ENCODE data around the gene HEBP2. TPM values are rescaled to one million over a fixed set of nuclear protein-coding genes. Genes with fewer than 3 reads are reported as not detected.

Gene HEBP2
- total RNA-seq, 4 donors from 2014 or later: 71.1 to 105 (median 77.8) TPM

GRCh38 chr6:138456401-138456790, 52.4 kb downstream of the HEBP2 start:
- Histone ChIP-seq H3K9me3 (no peaks in the 10 kb centered on the region), H3K4me1 (no peaks in the 10 kb centered on the region), H3K27me3 (no peaks in the 10 kb centered on the region), H3K36me3 (no peaks in the 10 kb centered on the region), H3K27ac (no peak overlapping the region), H3K4me3 (no peak overlapping the region)
- no peak for ATAC-seq
- TF ChIP-seq POLR2AphosphoS5 (IDR thresholded peaks at IDR 0.05): no peak
- TF ChIP-seq, protein P1, sequence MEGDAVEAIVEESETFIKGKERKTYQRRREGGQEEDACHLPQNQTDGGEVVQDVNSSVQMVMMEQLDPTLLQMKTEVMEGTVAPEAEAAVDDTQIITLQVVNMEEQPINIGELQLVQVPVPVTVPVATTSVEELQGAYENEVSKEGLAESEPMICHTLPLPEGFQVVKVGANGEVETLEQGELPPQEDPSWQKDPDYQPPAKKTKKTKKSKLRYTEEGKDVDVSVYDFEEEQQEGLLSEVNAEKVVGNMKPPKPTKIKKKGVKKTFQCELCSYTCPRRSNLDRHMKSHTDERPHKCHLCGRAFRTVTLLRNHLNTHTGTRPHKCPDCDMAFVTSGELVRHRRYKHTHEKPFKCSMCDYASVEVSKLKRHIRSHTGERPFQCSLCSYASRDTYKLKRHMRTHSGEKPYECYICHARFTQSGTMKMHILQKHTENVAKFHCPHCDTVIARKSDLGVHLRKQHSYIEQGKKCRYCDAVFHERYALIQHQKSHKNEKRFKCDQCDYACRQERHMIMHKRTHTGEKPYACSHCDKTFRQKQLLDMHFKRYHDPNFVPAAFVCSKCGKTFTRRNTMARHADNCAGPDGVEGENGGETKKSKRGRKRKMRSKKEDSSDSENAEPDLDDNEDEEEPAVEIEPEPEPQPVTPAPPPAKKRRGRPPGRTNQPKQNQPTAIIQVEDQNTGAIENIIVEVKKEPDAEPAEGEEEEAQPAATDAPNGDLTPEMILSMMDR (IDR thresholded peaks at IDR 0.05): no peak
- no peak for TF ChIP-seq EP300 (IDR thresholded peaks at IDR 0.05)
- no peak for TF ChIP-seq POLR2A (IDR thresholded peaks at IDR 0.05)
- 55 to 70% methylated on average over 6 of the region's 6 CpGs for WGBS, 2 donors (ENCODE audit: low coverage in 1 of 2)

GRCh38 chr6:138461647-138462046, 57.6 kb downstream of the HEBP2 start:
- TF ChIP-seq POLR2A (IDR thresholded peaks at IDR 0.05) (no peak), POLR2AphosphoS5 (IDR thresholded peaks at IDR 0.05) (no peak), EP300 (IDR thresholded peaks at IDR 0.05) (no peak)
- TF ChIP-seq, protein P1 (IDR thresholded peaks at IDR 0.05): no peak
- no peak overlapping the region for H3K27ac ChIP-seq
- WGBS, 2 donors (ENCODE audit: low coverage in 1 of 2): 88 to 100% methylated on average over 1 of the region's 1 CpG
- H3K4me3 ChIP-seq: no peak overlapping the region
- H3K4me1 ChIP-seq: no peaks in the 10 kb centered on the region
- ATAC-seq: no peak
- H3K9me3 ChIP-seq: no peaks in the 10 kb centered on the region
- H3K27me3 ChIP-seq: no peaks in the 10 kb centered on the region
- peaks cover 0 to 5% of the 10 kb centered on the region in 2 donors for H3K36me3 ChIP-seq

DNA sequence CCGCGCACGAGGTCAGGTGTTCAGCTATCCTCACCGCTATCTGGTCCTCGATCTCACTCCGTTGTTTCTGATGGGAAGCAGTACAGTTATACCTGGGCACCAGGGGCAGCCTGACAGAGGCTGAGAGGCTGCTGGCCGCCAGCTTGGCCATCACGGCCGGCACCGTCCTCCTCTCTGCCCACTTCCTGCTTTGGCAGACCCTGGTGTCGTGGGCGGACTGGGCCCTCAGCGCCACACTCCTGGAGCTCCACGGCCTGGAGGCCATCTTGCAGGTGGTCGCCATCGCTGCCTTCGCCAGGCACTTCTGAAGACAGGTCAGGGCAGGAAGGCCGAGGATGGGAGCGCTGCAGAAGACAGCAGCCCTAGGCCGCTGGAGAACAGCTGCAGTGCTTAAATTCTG, 60.1 kb downstream of the HEBP2 start:
- TF ChIP-seq POLR2AphosphoS5 (IDR thresholded peaks at IDR 0.05) (no peak), POLR2A (IDR thresholded peaks at IDR 0.05) (no peak), EP300 (IDR thresholded peaks at IDR 0.05) (no peak)
- TF ChIP-seq, protein P1 (IDR thresholded peaks at IDR 0.05): no peak
- no peak overlapping the region for H3K27ac ChIP-seq
- no peak for ATAC-seq
- H3K4me3 ChIP-seq: no peak overlapping the region
- H3K9me3 ChIP-seq: no peaks in the 10 kb centered on the region
- no peaks in the 10 kb centered on the region for H3K27me3 ChIP-seq
- peaks cover 0 to 5% of the 10 kb centered on the region in 2 donors for H3K36me3 ChIP-seq
- no peaks in the 10 kb centered on the region for H3K4me1 ChIP-seq
- 81 to 94% methylated on average over 3 to 6 of the region's 20 CpGs for WGBS, 2 donors (ENCODE audit: low coverage in 1 of 2)

- Histone ChIP-seq H3K36me3 (peaks cover 0 to 9% of the 10 kb centered on the region in 2 donors), H3K4me3 (no peak overlapping the region), H3K4me1 (no peaks in the 10 kb centered on the region), H3K27me3 (no peaks in the 10 kb centered on the region), H3K27ac (no peak overlapping the region), H3K9me3 (no peaks in the 10 kb centered on the region)
- ATAC-seq: no peak
- WGBS, 2 donors (ENCODE audit: low coverage in 1 of 2): 11 to 71% methylated on average over 1 of the region's 1 CpG
- no peak for TF ChIP-seq POLR2AphosphoS5 (IDR thresholded peaks at IDR 0.05)
- TF ChIP-seq, protein P1 (IDR thresholded peaks at IDR 0.05): no peak
- TF ChIP-seq POLR2A (IDR thresholded peaks at IDR 0.05): no peak
- no peak for TF ChIP-seq EP300 (IDR thresholded peaks at IDR 0.05)
Measured at GRCh38 chr6:138465007-138465645, 61.1 kb downstream of the HEBP2 start.

- ATAC-seq: no peak
- Histone ChIP-seq H3K9me3 (no peaks in the 10 kb centered on the region), H3K27me3 (no peaks in the 10 kb centered on the region), H3K36me3 (peaks cover 0 to 13% of the 10 kb centered on the region in 2 donors), H3K27ac (no peak overlapping the region), H3K4me3 (no peak overlapping the region), H3K4me1 (no peaks in the 10 kb centered on the region)
- TF ChIP-seq POLR2AphosphoS5 (IDR thresholded peaks at IDR 0.05): no peak
- no peak for TF ChIP-seq POLR2A (IDR thresholded peaks at IDR 0.05)
- TF ChIP-seq, protein P1 (IDR thresholded peaks at IDR 0.05): no peak
Measured at GRCh38 chr6:138467901-138468300, 63.9 kb downstream of the HEBP2 start.

All from gastroesophageal sphincter (tissue), 4 donors.